ENCODE data around the gene NFIC.

The NFIC gene

GRCh38 chr19:3454656-3455392, 88.4 kb downstream of the NFIC start:
- DNase-seq = no peak

GRCh38 chr19:3455393-3455955, 89.1 kb downstream of the NFIC start:
- no peak for DNase-seq

GRCh38 chr19:3455960-3456601, 89.7 kb downstream of the NFIC start:
- DNase-seq = no peak

DNA sequence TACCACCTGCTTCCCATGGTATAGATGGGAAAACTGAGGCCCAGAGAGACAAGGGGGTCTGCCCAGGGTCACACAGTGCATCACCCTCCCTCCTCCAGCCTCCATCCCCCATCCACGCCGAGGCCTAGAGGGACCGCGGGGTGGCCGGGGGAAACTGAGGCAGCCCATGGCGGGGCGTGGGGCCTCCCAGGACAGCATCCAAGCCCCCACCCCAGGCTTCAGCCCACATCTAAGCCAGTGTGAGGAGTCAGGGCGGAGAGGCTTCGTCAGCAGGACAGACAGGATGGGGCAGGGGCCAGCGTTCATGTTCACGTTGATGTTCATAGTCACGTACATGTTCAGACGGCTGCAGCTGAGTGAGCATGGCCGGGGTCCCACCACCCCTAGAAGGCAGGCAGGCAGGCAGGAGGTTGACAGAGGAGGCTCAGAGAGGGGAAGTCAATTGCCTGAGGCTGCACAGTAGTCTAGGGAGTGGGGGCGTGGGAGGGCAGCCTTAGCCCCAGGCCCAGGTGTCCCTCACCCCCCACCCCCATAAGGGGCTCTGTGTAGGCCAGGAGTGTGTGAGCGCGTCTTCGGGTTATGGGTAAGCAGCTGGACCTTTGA, 90.6 kb downstream of the NFIC start:
- DNase-seq = no peak

- no peak for DNase-seq
Observed at GRCh38 chr19:3457528-3458228, 91.3 kb downstream of the NFIC start.

GRCh38 chr19:3458229-3459088, 92.1 kb downstream of the NFIC start:
- DNase-seq = no peak

- no peak for DNase-seq
Observed at GRCh38 chr19:3459089-3459881, 92.9 kb downstream of the NFIC start.

DNA sequence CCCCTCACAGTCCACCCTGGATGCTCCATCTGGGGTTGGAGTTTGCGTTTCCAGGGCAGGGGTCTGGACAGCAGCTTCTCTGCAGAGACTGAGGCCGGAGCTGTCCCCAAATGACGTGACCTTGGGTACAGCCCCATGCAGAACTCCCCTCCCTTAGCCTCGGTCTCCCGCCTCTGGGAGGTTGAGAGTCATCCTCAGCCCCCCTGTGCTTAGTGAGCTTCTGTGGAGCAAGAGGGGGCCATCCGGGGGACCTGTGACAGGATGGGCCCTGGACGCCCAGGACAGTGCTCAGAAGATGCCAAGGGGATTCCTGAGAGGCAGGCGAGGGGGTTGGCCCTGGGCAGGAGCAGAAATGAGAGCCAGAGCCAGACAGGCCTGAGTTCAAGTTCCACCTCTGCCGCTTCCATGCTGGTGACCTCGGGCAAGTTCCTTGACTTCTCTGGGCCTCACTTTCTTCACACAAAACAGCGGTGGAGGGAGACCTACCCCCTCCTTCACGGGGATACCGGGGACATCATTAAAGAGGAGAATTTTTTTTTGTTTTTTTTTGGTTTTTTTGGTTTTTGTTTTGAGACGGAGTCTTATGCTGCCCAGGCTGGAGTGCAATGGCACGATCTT, 93.7 kb downstream of the NFIC start:
- DNase-seq = no peak

- no peak for DNase-seq
Observed at GRCh38 chr19:3462991-3463713, 96.8 kb downstream of the NFIC start.

GRCh38 chr19:3463714-3464586, 97.6 kb downstream of the NFIC start:
- no peak for DNase-seq

DNA sequence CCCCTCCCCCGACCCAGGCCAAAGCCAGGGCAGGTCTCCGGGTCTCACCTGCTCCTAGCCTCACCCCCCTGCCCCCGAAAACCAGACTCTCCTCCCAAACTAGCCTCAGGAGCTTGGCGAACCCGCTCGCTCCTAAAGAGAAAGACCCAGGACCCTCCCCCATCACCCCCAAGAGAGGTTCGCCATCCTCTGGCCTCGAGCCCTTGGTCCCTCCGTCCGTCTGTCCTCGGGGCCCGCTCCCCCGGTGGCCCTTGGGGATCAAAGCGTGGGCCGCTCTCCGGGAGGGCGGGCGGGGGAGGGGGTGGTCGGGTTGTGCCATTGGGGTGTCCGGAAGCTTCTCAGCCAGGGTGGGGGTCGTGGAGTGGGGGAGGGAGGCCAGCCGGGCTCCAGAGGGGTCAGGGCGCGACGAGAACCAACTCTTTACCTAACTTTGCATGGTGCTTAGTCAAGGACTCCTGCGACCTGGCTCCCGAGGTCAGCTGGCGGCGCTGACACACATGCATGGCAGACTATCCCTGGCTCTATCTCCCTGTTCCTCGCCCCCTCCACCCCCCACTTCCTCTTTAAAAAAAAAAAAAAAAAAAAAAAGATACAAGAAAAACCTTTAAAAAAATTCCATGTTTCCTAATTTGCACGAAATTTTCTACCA, 98.3 kb downstream of the NFIC start:
- no peak for DNase-seq

DNA sequence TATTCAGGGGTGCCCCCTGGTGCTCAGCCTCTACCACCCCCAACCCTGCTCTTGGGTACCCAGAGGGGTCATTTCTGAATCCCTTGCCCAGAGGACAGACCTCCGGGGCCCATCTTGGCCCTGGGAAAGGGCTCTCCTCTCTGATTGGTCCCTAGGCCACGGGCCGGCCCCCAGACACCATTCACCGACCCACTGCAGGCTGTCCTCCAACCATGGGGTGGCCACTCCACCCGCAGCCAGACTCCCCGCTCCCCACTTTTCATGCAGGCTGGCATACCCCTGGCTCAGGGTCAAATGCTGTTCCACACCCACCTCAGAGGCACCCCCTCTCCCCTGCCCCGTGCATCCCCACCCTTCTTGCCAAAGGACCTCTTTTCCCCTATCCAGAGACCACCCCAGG, 99.2 kb downstream of the NFIC start:
- DNase-seq = no peak

DNA sequence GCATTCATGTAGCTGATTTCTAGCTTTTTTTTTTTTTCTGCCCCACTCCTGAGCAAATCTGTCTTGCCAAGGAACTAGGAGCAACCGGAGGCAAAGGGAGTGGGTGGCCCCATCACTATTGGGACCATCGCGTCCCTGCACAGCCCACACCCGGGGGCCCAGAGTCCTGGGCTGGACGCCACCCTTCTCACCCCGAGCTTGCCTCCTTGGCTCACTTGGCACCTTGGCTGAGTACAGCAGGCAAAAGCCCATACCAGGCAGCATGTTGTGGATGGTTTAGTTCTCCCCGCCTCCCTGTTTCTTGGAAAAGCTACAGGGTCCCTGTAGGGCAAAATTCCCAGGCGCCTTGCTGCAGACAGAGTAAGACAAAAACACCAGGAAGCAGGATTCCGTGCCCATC, 100.3 kb downstream of the NFIC start:
- no peak for DNase-seq

DNA sequence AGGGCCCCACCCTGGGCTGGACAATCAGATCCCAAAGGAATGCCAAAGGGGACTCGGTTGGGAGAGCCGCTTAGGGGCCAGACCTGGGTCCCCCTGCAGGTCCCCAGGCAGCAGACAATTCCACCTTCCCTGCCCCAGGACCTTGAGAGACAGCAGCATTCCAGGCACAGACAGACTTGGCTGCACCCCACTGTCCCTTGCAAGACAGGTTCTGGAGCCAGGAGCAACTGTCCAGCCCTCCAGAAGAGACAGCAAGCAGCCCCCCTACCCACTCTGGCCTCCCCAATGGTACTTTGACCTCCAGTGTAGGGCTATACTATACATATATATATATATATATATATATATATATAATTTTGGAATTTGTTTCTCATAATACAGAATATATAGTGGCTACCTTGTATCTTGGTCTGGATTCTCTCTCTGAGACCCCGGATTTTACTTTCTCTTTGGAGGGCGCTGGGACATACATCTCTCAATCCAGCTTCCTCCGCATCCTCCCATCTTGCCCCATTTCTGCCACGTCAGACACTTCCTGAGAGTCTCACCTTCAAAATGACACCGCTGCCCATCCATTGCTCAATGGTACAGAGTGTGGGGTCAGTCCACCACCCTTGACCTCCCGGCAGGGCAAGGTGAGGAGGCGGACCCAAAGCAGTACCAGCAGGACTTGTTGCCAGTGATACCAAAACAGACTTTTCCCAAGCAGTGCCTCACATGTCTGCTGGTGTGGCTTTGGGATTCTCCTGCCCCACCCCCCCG, 101.2 kb downstream of the NFIC start:
- no peak for DNase-seq

- no peak for DNase-seq
Observed at GRCh38 chr19:3468211-3468610, 101.8 kb downstream of the NFIC start.

GRCh38 chr19:3469638-3470499, 103.5 kb downstream of the NFIC start:
- no peak for DNase-seq
